Activated naive CD4-positive, alpha-beta T cell treated with anti-CD3 and anti-CD28 coated beads, Interleukin-2, amount 50 U/mL, for 72 hours (primary cell): ENCODE results near the gene BSDC1. TPM values are rescaled to one million over a fixed set of nuclear protein-coding genes. Genes with fewer than 3 reads are reported as not detected.

Experiments
- ATAC-seq, 2 donors: fragments of 150-1000 bp; cut with Tn5 transposase; 2 replicates each; pipeline ENCODE4 v1.10.0; 2021; ENCODE audit warnings: mild to moderate bottlenecking in 2 of 2, moderate library complexity in 2 of 2
- DNase-seq, 2 donors: peaks; one replicate each; pipeline ENCODE4 v3.0.0; 2021 to 2022; ENCODE audit warnings: low spot score in 2 of 2
- H3K27ac Mint-ChIP-seq, 2 donors: one replicate each; pipeline ENCODE4 v1.8.0; 2022; ENCODE audit warnings: mild to moderate bottlenecking in 2 of 2, mixed read lengths in 2 of 2
- H3K36me3 Mint-ChIP-seq, 2 donors: one replicate each; pipeline ENCODE4 v1.8.0; 2022; ENCODE audit warnings: mixed read lengths in 2 of 2
- H3K9me3 Mint-ChIP-seq, 2 donors: one replicate each; pipeline ENCODE4 v1.8.0; 2022; ENCODE audit warnings: mixed read lengths in 2 of 2
- total RNA-seq, 2 donors: library from RNA; stranded (reverse); gene quantifications; one replicate each; pipeline ENCODE4 v1.2.3, GENCODE V29; 2022

Gene BSDC1
- total RNA-seq, 2 donors from 2014 or later = 41.8 to 53.0 TPM

DNA sequence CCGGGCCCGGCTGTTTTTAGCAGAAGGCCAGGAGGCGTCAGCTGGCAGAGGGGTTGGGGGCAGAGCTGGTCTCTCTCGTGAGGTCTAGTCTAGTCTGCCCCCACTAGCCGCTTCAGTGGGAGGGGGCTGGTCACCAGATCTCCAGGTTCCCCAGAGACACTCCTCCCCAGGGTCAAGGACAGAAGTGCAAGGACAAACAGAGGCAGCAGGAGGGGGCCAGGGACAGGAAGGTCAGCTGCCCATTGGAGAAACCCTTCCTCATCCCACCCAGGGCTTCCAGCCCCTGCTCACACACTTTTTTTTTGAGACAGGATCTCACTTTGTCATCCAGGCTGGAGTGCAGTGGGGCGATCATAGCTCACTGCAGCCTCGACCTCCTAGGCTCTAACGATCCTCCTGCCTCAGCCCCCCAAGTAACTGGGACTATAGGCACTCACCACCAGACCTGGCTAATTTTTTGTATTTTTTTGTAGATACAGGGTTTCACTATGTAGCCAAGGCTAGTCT, 41.9 kb downstream of the BSDC1 start:
- no peaks in the 10 kb centered on the region for H3K36me3 Mint-ChIP-seq
- no peak for DNase-seq
- H3K9me3 Mint-ChIP-seq = no peaks in the 10 kb centered on the region
- ATAC-seq = no peak
- no peak overlapping the region for H3K27ac Mint-ChIP-seq

DNA sequence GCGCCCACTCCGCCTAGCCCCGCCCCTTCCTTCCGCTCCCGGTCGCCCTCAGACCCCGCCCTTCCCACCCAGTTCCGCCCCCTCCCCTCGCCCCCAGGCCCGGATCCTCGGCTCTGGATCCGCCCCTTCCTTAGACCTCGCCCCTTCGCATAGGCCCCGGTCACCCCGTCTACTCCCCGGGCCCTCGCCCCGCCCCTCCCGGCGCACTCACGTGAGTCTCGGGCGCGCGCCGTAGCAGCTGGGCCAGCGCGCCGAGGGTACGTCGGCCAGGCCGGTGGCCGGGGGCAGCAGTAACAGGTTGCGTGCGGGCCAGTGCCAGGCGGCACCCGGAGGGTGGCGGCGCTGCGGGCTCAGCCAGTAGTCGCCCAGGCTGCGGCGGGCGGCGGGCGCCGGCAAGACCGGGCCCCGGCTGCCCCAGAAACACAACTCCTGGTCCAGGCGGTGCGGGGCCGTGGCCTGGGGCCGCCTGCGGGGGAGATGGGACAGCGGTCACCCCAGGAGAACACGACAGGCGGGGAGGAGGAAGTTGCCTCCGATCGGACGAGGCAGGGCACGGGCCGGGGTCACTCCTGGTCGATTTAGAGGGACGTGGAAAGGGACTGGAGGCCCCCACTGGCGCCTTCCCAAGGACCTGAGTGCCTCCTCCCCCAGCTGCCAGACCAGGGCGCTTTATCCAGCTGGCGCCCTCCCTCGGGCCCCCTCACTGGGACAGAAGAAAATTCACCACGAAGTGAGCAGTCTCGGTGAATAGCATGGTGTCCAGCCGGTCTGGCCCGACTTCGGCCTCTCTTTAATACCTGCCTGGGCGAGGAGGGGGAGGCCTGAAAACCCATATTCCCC, 42.6 kb downstream of the BSDC1 start:
- H3K9me3 Mint-ChIP-seq = no peaks in the 10 kb centered on the region
- DNase-seq = peak; percentile 90
- no peaks in the 10 kb centered on the region for H3K36me3 Mint-ChIP-seq
- peak; percentile 95 for ATAC-seq
- H3K27ac Mint-ChIP-seq = peak overlapping the region; percentile 27 to 40

DNA sequence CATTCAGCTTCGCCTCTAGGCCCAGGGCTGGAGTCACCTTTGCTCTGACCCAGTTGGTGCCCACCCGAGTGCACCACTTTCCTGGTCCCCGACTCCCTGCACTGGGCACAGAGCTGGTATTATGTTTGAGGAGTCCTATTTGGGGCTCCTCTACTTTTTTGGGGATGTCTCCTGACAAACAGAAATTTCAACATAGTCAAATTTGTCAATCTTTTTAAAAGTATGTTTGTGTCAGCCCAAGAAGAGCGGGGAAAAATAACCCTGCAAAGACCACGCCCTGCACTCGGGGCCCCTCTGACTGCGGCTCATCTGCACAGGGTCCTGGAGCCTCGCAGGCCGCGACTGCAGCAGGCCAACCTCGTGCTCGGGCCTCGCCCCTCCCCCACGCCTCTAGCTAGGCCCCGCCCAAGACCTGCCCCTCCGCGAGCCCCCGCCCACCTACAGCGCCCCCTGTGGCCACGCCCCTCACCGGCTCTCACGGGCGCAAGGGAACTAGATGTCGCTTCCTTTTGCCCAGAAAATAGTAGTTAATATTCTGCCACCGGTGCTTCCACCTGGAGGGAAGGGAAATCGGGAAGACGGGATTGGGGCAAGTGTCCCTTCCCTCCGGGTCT, 43.3 kb downstream of the BSDC1 start:
- ATAC-seq (peak; percentile 55 to 76), DNase-seq (peak in 1 of 2 donors; percentile 83)
- Mint-ChIP-seq H3K9me3 (no peaks in the 10 kb centered on the region), H3K36me3 (no peaks in the 10 kb centered on the region), H3K27ac (peak overlapping the region; percentile 27 to 40)

DNA sequence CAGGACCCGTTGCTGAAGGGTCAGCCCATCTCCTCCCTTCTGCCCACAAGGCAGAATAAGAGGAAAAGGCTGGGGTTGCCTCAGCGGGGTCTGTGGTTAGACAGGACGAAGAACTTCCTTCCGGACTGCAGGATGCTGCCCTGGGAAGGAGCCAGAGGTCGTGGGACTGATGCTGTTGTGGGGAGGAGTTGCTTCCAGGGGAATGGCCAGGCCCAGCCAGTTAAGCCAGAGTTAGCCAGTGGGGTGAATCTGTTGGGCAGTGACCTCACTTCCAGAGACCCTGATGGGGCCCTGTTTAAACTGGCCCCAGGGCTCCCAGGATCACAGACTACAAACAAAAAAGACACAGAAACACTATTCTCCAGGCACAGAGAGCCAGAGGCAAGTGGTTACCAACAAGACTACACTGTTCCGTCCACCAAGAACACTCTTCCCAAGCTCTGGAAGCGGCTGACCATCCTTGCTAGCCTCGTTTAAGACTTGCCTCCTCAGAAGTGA, 45.0 kb downstream of the BSDC1 start:
- Mint-ChIP-seq H3K27ac (peak overlapping the region in 1 of 2 donors; percentile 65), H3K9me3 (no peaks in the 10 kb centered on the region), H3K36me3 (no peaks in the 10 kb centered on the region)
- ATAC-seq = no peak
- no peak for DNase-seq

DNA sequence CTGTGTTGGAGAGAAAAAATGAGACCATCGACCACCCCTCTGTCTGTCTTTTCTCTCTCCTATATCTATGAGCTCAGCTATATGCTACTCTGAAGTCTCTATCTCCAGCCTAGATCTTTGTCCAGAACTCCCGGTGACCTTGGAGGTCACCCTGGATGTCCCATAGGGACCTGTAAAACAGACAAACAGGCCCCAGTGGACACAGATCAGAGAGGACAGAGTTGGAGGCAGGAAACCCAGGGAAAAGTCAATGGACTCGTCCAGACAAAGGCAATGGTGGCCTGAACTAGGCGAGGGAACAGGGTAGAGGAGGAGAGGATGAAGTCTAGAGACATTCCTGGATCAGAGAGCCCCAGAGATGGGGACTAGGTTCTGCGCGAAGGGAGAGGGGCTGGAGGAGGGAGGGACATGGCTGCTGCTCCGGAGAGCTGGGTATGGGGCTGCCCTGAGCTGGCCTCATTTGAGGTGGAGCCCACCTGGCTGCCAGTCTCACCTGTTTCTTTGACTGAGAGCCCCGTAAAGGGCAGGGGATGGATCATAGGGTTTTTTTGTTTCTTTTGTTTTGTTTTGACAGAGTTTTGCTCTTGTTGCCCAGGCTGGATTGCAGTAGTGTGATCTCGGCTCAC, 47.6 kb downstream of the BSDC1 start:
- DNase-seq = no peak
- no peaks in the 10 kb centered on the region for H3K36me3 Mint-ChIP-seq
- H3K9me3 Mint-ChIP-seq = no peaks in the 10 kb centered on the region
- no peak overlapping the region for H3K27ac Mint-ChIP-seq
- ATAC-seq = no peak

DNA sequence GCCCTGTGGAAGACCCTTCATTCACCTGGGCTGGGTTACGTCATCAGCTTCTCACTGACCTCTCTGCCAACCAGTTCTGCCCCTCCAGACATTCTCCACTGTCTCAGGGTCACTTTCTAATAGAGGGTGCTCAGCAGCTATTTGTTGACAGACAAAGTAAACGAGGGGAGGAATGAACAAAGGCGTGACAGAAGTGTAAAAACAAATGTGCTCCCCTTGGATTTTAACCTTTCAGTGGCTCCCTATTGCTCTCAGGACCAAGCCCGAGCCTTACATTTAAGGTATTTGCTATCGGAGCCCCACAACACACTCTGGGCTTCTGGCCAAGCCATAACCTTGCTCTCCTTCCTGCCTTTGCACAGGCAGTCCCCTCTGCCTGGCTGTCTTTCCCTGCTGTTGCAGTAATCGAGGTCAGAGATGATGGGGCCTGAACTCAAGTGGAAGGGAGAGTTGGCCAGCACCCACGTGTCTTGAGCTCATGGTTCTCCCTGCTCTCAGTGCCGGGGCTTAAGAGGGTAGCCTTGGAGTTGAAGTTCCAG, 48.9 kb downstream of the BSDC1 start:
- Mint-ChIP-seq H3K27ac (peak overlapping the region in 1 of 2 donors; percentile 17), H3K36me3 (no peaks in the 10 kb centered on the region), H3K9me3 (no peaks in the 10 kb centered on the region)
- ATAC-seq (peak in 1 of 2 donors; percentile 4), DNase-seq (no peak)

DNA sequence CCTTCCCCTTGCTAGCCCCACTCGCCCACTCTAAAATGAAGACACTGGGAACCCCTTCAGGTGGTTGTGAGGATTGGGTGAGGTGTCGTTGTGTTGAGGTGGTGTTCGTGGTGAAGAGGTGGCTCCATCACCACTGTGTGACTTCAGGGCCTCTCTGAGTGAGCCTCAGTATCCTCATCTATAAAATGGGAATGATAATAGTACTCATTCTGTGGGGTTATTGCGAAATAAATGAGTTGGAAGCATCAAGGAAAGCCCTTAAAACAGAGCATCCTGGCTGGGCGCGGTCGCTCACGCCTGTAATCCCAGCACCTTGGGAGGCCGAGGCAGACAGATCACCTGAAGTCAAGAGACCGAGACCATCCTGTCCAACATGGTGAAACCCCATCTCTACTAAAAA, 51.5 kb downstream of the BSDC1 start:
- no peak for ATAC-seq
- H3K27ac Mint-ChIP-seq = no peak overlapping the region
- no peak for DNase-seq
- H3K9me3 Mint-ChIP-seq = no peaks in the 10 kb centered on the region
- no peaks in the 10 kb centered on the region for H3K36me3 Mint-ChIP-seq

DNA sequence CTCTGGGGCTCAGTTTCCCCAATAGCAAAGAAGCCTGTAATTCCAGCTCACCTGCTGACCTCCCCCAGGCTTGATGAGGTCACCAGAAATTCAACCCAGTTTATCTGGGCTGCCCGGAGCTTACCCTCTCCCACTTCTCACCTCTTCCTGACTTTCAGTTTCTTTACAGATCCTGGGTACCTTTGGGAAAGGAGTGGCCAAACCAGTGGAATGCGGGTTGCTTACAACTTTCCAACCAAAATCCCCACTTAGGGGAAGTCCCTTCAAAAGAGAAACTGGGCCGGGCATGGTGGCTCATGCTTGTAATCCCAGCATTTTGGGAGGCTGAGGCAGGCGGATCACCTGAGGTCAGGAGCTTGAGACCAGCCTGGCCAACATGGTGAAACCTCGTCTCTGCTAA, 52.3 kb downstream of the BSDC1 start:
- H3K9me3 Mint-ChIP-seq = no peaks in the 10 kb centered on the region
- no peak for DNase-seq
- no peak overlapping the region for H3K27ac Mint-ChIP-seq
- ATAC-seq = no peak
- no peaks in the 10 kb centered on the region for H3K36me3 Mint-ChIP-seq

DNA sequence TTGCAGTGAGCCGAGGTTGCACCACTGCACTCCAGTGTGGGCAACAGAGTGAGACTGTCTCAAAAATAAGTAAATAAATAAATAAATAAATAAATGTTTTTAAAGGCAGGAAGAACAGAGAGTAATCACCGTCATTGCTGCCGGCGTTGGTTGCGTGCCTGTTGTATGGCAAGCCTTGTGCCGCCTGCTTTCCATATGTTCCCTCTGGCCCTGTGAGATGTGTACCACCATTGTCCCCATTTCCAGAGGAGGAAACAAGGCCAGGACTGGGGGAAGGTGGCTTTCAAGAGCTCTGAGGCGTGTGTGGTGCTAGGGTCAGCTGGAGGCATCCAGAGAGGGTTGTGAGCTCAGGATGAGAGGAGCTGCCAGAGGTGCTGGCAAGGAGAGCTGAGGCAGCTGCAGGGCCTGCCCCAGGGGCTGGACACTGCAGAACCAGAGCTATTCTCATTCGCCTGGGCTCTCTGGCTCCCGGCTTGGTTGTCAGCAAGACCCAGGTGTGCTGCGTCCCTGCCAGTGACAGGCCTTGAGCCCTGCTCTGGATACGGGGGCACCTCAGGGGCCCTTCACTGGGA, 53.0 kb downstream of the BSDC1 start:
- DNase-seq (no peak), ATAC-seq (no peak)
- Mint-ChIP-seq H3K9me3 (no peaks in the 10 kb centered on the region), H3K36me3 (no peaks in the 10 kb centered on the region), H3K27ac (no peak overlapping the region)

DNA sequence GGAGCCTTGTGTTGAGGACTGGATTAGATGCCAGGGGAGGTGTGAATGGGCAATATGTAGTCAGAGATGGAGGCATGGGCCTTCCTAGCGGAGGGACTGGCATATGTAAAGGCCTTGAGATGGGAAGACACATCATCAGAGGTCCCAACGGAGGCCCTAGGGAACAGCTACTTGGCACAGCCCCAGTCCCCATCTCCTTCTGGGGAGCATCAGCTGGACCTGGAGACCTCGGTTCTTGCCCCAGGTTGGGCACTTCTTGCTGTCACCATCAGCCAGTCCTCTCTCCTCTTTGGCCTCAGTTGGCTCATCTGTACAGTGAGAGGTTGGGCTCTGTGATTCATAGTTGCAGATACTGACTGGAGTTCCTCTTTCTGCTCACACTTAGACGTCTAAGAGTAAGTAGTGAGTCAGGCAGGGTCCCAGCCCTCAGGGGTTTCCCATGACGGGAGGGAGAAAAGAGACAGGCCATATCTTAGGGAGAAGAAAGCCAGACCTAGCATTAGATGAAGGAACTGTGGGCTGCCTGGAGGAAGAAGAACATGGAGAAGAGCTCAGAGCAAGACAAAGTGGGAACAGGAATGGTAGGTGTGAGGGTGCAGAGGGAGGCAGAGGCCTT, 54.8 kb downstream of the BSDC1 start:
- H3K9me3 Mint-ChIP-seq = no peaks in the 10 kb centered on the region
- DNase-seq = peak in 1 of 2 donors; percentile 37
- ATAC-seq = peak; percentile 54 to 76
- no peaks in the 10 kb centered on the region for H3K36me3 Mint-ChIP-seq
- H3K27ac Mint-ChIP-seq = peak overlapping the region in 1 of 2 donors; percentile 7

DNA sequence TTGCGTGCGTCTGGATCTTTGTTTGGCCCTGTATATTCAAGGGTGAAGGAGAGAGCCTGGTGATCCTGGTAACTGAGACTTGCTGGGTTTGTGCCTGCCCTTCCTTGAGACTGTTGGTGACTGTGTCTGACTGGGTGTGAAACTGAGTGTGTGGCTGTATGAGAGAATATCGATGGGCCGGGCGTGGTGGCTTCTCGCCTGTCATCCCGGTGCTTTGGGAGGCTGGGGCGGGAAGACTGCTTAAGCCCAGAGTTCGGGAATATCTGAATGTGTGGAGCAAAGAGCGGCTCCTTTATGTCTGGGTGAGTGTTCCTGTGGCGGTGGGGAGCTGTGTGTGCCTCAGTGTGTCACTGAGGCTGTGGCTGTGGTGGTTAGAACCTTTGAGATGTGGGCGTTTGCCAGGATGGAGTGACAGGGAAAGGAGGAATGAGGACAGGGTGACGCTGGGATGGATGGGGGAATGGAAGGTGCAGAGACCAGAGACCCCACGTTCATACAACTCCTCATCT, 55.5 kb downstream of the BSDC1 start:
- DNase-seq = no peak
- ATAC-seq = no peak
- Mint-ChIP-seq H3K27ac (no peak overlapping the region), H3K9me3 (no peaks in the 10 kb centered on the region), H3K36me3 (no peaks in the 10 kb centered on the region)

DNA sequence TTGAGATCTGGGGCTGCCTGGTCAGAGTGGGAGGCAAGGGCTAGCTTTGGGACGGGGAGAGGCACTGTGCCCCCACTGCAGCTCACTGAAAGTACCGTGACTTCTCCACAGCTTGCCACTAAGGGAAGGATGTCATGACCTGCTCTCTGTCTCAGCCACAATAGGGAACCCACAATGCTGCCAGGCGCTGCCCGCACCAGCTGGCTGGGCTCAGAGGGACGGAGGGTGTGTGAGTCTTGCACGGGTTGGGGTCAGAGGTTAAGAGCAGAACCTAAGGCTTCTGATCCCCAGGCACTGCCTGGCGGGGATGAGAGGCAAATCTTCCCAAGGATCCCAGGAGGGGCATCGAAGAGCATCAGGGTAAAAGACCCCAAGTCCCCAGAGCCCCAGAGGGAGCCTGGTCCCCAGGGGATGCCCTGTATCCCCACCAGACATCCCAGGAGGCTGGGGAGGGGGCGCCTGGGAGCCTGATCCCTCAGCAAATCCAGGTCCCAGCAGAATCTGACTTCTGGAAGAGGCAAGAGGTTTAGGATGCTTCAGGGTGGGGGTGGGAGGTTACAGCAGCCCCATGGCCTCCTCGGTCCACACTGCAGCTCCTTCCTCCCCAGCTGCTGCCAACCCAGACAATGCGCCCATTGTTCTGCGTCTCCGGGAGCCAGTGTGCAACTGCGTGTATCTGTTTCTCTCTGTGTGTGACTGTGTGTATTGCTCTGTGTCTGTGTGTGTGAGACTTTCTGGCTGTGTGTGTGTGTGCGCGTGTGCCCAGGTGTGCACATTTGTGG, 56.2 kb downstream of the BSDC1 start:
- DNase-seq (no peak), ATAC-seq (peak in 1 of 2 donors; percentile 39)
- Mint-ChIP-seq H3K36me3 (no peaks in the 10 kb centered on the region), H3K9me3 (no peaks in the 10 kb centered on the region), H3K27ac (no peak overlapping the region)

DNA sequence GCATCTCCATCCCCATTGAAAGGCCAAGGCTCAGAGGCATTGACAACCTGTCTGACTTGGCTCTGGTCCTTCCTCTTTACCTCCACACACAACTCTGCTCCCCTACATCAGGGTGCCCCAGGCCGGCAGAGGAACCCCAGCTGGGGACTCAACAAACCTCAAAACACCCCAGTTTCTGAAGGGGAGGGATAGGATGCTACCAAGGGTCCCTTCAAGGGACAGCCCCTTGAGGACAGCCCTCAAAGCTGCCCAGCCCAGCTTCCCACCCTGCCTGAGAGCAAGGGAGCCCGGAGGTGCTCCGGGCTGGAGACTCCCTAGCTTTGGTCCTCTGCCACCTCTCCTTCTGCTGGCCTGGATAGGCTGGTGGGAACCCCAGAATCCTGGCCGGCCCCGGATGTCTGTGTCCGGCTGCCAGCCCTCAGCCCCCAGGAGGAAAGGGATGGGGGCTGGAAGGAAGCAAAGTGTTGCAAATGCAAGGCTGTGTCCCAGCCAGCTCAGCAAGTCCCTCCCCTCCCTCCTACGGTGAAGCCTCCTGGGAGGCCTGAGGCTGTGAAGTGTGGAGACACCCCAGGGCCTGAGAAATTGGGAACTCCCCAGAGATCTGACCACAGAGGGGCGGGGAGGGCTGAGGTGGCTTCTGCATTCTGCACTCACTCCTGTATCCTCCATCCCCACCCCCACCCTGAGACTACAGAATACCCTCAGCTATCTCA, 57.1 kb downstream of the BSDC1 start:
- peak overlapping the region in 1 of 2 donors; percentile 65 for H3K27ac Mint-ChIP-seq
- ATAC-seq (peak; percentile 16 to 60), DNase-seq (peak; percentile 37 to 66)
- H3K36me3 Mint-ChIP-seq = no peaks in the 10 kb centered on the region
- H3K9me3 Mint-ChIP-seq = no peaks in the 10 kb centered on the region

DNA sequence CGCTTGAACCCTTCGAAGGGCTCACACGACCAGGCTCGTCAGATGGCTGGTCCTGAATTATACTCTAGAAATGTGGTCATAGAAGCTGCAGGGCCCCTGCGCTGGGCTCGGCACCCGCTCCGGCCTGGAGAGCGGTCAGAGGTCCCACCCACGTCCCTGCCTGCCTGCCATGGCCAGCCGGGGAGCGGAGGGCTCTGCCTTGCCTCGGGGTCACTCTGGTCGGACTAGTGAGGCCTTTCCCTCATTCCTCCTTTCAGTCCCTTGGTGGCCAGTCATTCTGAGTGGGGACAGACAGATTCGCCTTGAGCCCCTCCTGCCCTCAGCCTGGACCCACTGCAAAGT, 57.7 kb downstream of the BSDC1 start:
- Mint-ChIP-seq H3K9me3 (no peaks in the 10 kb centered on the region), H3K36me3 (no peaks in the 10 kb centered on the region), H3K27ac (peak overlapping the region in 1 of 2 donors; percentile 65)
- no peak for ATAC-seq
- DNase-seq = no peak
